GM23248 (cell line): ENCODE data around the gene TTC28.

Source experiments
- EZH2 ChIP-seq: fragments of 200-600 bp; sonication (generic); IDR thresholded peaks from 2 replicates; pipeline ENCODE4 v1.6.1; 2018; ENCODE audit warnings: antibody characterized with exemption, mild to moderate bottlenecking; ENCODE audit not compliant: insufficient read depth, poor library complexity, severe bottlenecking
- EZH2phosphoT487 ChIP-seq: fragments of 200-600 bp; sonication (generic); IDR thresholded peaks from 2 replicates; pipeline ENCODE4 v1.6.1; 2018; ENCODE audit warnings: antibody characterized with exemption, moderate library complexity, mild to moderate bottlenecking, low read depth; ENCODE audit not compliant: insufficient read depth

DNA sequence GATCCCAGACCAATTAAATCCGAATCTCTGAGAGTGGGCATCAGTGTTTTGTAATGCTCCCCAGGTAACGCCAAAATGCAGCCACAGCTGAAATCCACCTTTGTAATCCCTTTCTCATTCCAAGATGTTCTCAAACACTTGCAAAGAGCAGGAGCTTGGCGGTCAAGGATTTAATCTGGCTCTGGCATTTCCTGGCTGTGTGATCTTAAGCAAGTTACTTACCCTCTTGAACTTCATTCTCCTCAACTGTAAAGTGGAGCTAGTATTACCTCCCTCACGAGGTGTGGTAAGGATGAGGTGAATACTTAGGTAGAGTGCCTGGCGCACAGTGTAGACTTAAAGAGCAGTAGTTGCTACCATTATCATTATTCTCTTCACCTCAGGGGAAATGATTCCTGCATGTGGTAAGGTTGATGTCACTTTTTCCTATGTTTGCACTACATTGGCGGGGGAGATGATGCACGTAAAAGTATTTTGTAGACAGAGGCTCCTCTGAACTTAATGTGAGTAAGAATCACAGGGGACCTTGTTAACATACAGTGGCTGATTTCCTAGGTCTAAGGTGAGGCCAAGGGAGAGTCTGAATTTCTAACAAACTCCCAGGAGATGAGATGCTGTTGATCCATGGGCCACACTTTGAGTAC is 550.2 kb downstream of the TTC28 start:
- no peak for TF ChIP-seq EZH2
- TF ChIP-seq EZH2phosphoT487 = no peak
